Head of caudate nucleus (tissue), 42 donors: ENCODE data around the gene SNRPA.

Source experiments
- DNase-seq, 42 donors: peaks; one replicate each; pipeline versions ENCODE4 v3.0.0 to v3.0.0-alpha.2; 2020 to 2021; ENCODE audit warnings: mixed read lengths in 7 of 42
- intact Hi-C: fragments of 100-400 bp; cut with DNase I; formaldehyde crosslinking; loops from one replicate; pipeline ENCODE4 v1.15.0; 2022

SNRPA gene

GRCh38 chr19:40786060-40787037 is 35.3 kb downstream of the SNRPA start:
- intact Hi-C loops = no loop called here
- DNase-seq = no peak

- no peak for DNase-seq
- intact Hi-C loops = no loop called here
These were observed 40.3 kb downstream of the SNRPA start for GRCh38 chr19:40791349-40791748.

GRCh38 chr19:40791996-40792395 is 41.0 kb downstream of the SNRPA start:
- no peak for DNase-seq
- intact Hi-C loops = no loop called here

GRCh38 chr19:40797166-40797962 is 46.4 kb downstream of the SNRPA start:
- DNase-seq = no peak
- intact Hi-C loops = no loop called here

- intact Hi-C loops = loop anchor here (1.0 kb wide), 1 partner anchor 20 kb away; the partner anchor contains the start of gene RAB4B
- peak in 19 of 42 donors; percentile 29 to 57 (median 50) for DNase-seq
These were observed 47.1 kb downstream of the SNRPA start for GRCh38 chr19:40797963-40798682.

GRCh38 chr19:40798683-40799557 is 47.9 kb downstream of the SNRPA start, which contains the start of gene EGLN2:
TSS of gene EGLN2 (plus strand) at chr19:40799191. CDS start at chr19:40800573, 1,382 bp downstream.
- peak; percentile 100 for DNase-seq
- intact Hi-C loops = loop anchor here (1.0 kb wide), 1 partner anchor 21 kb away; the partner anchor contains the start of gene RAB4B

- DNase-seq = peak in 9 of 42 donors; percentile 29 to 58 (median 46)
- intact Hi-C loops = no loop called here
These were observed 48.7 kb downstream of the SNRPA start for GRCh38 chr19:40799558-40800338.

- intact Hi-C loops = no loop called here
- peak in 5 of 42 donors; percentile 31 to 61 (median 33) for DNase-seq
These were observed 49.5 kb downstream of the SNRPA start for GRCh38 chr19:40800339-40800996.

GRCh38 chr19:40800997-40801377 is 50.0 kb downstream of the SNRPA start:
- intact Hi-C loops = no loop called here
- peak in 4 of 42 donors; percentile 22 to 56 (median 36) for DNase-seq

GRCh38 chr19:40801426-40802299 is 50.7 kb downstream of the SNRPA start:
- intact Hi-C loops = no loop called here

GRCh38 chr19:40802300-40803169 is 51.5 kb downstream of the SNRPA start:
- intact Hi-C loops = no loop called here

More at GRCh38 chr19:40801426-40802299, 50.7 kb downstream of the SNRPA start:
- DNase-seq = peak in 1 of 42 donors; percentile 26

GRCh38 chr19:40803170-40803856 is 52.3 kb downstream of the SNRPA start:
- intact Hi-C loops = no loop called here
- no peak for DNase-seq

More at GRCh38 chr19:40802300-40803169, 51.5 kb downstream of the SNRPA start:
- DNase-seq = peak in 5 of 42 donors; percentile 25 to 54 (median 37)

- intact Hi-C loops = no loop called here
- DNase-seq = no peak
These were observed 53.1 kb downstream of the SNRPA start for GRCh38 chr19:40803857-40804782.
